HEK293 (cell line): ENCODE results near the gene ACP1.

Experiments used
- EGR2 ChIP-seq: fragments of 450-650 bp; formaldehyde crosslinking; IDR thresholded peaks from 2 replicates; pipeline ENCODE4 v1.5.1; 2016; ENCODE audit warnings: low read depth, missing biosample characterization, missing genetic modification characterization
- KLF16 ChIP-seq: fragments of 450-650 bp; formaldehyde crosslinking; IDR thresholded peaks from 2 replicates; pipeline ENCODE4 v1.5.1; 2017; ENCODE audit warnings: missing biosample characterization, missing genetic modification characterization
- OVOL3 ChIP-seq: fragments of 450-650 bp; formaldehyde crosslinking; IDR thresholded peaks from 2 replicates; pipeline ENCODE4 v1.5.1; 2016; ENCODE audit warnings: missing biosample characterization, missing genetic modification characterization
- ZNF530 ChIP-seq: fragments of 450-650 bp; formaldehyde crosslinking; IDR thresholded peaks from 2 replicates; pipeline ENCODE4 v1.5.1; 2016; ENCODE audit warnings: low read depth, missing biosample characterization, missing genetic modification characterization
- TF ChIP-seq, protein P1 (sequence below): fragments of 450-650 bp; formaldehyde crosslinking; IDR thresholded peaks from 2 replicates; pipeline ENCODE4 v1.5.1; 2016; ENCODE audit warnings: missing biosample characterization, missing genetic modification characterization
- TF ChIP-seq, protein P2 (sequence below): fragments of 450-650 bp; formaldehyde crosslinking; IDR thresholded peaks from 2 replicates; pipeline ENCODE4 v1.5.1; 2016; ENCODE audit warnings: missing biosample characterization, missing genetic modification characterization
- TF ChIP-seq, protein P3 (sequence below): fragments of 450-650 bp; formaldehyde crosslinking; conservative IDR thresholded peaks from 2 replicates; pipeline ENCODE4 v1.5.1; 2016; ENCODE audit warnings: low read depth, missing biosample characterization, missing genetic modification characterization
- TF ChIP-seq, protein P4 (sequence below): fragments of 450-650 bp; formaldehyde crosslinking; IDR thresholded peaks from 2 replicates; pipeline ENCODE4 v1.5.1; 2016; ENCODE audit warnings: missing biosample characterization, missing genetic modification characterization
- TF ChIP-seq, protein P5 (sequence below): fragments of 450-650 bp; formaldehyde crosslinking; IDR thresholded peaks from 2 replicates; pipeline ENCODE4 v1.5.1; 2016; ENCODE audit warnings: missing biosample characterization, missing genetic modification characterization, low read depth
- TF ChIP-seq, protein P6 (sequence below): fragments of 450-650 bp; formaldehyde crosslinking; IDR thresholded peaks from 2 replicates; pipeline ENCODE4 v1.5.1; 2017; ENCODE audit warnings: missing biosample characterization, mild to moderate bottlenecking, missing genetic modification characterization, moderate library complexity

DNA sequence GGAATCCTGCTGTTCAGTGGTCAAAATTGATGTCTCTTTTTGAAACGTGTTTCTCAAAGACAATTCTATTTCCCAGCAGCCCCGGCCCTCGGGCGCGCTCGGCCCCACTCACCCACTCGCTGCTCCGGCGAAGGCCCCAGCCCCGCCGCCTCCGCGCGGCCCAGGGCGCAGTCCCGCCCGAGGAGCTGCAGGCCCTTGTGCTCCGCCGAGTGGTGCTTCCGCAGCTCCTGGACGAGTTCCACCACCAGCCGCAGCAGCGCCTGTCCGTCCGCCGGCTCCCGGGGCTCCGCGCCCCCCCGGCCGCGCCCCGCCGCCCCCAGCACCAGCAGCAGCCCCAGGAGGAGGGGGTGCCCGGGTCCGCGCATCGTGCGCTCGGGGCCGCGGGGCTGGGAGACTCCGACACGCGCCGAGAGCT is 22.7 kb downstream of the ACP1 start:
- TF ChIP-seq, protein P1, sequence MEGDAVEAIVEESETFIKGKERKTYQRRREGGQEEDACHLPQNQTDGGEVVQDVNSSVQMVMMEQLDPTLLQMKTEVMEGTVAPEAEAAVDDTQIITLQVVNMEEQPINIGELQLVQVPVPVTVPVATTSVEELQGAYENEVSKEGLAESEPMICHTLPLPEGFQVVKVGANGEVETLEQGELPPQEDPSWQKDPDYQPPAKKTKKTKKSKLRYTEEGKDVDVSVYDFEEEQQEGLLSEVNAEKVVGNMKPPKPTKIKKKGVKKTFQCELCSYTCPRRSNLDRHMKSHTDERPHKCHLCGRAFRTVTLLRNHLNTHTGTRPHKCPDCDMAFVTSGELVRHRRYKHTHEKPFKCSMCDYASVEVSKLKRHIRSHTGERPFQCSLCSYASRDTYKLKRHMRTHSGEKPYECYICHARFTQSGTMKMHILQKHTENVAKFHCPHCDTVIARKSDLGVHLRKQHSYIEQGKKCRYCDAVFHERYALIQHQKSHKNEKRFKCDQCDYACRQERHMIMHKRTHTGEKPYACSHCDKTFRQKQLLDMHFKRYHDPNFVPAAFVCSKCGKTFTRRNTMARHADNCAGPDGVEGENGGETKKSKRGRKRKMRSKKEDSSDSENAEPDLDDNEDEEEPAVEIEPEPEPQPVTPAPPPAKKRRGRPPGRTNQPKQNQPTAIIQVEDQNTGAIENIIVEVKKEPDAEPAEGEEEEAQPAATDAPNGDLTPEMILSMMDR = no peak
- TF ChIP-seq EGR2 (tag by site-specific recombination) (no peak), ZNF530 (tag by site-specific recombination) (no peak), OVOL3 (tag by site-specific recombination) (no peak), KLF16 (tag by site-specific recombination) (no peak)
- TF ChIP-seq, protein P2, sequence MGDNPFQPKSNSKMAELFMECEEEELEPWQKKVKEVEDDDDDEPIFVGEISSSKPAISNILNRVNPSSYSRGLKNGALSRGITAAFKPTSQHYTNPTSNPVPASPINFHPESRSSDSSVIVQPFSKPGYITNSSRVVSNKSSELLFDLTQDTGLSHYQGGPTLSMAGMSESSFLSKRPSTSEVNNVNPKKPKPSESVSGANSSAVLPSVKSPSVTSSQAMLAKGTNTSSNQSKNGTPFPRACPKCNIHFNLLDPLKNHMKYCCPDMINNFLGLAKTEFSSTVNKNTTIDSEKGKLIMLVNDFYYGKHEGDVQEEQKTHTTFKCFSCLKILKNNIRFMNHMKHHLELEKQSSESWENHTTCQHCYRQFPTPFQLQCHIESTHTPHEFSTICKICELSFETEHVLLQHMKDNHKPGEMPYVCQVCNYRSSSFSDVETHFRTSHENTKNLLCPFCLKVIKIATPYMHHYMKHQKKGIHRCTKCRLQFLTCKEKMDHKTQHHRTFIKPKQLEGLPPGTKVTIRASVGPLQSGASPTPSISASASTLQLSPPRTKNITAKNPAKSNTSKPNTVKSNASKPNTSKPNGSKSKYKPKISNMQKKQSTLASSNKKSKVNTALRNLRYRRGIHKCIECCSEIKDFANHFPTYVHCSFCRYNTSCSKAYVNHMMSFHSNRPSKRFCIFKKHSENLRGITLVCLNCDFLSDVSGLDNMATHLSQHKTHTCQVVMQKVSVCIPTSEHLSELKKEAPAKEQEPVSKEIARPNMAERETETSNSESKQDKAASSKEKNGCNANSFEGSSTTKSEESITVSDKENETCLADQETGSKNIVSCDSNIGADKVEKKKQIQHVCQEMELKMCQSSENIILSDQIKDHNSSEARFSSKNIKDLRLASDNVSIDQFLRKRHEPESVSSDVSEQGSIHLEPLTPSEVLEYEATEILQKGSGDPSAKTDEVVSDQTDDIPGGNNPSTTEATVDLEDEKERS (tag by site-specific recombination) = no peak
- TF ChIP-seq, protein P3, sequence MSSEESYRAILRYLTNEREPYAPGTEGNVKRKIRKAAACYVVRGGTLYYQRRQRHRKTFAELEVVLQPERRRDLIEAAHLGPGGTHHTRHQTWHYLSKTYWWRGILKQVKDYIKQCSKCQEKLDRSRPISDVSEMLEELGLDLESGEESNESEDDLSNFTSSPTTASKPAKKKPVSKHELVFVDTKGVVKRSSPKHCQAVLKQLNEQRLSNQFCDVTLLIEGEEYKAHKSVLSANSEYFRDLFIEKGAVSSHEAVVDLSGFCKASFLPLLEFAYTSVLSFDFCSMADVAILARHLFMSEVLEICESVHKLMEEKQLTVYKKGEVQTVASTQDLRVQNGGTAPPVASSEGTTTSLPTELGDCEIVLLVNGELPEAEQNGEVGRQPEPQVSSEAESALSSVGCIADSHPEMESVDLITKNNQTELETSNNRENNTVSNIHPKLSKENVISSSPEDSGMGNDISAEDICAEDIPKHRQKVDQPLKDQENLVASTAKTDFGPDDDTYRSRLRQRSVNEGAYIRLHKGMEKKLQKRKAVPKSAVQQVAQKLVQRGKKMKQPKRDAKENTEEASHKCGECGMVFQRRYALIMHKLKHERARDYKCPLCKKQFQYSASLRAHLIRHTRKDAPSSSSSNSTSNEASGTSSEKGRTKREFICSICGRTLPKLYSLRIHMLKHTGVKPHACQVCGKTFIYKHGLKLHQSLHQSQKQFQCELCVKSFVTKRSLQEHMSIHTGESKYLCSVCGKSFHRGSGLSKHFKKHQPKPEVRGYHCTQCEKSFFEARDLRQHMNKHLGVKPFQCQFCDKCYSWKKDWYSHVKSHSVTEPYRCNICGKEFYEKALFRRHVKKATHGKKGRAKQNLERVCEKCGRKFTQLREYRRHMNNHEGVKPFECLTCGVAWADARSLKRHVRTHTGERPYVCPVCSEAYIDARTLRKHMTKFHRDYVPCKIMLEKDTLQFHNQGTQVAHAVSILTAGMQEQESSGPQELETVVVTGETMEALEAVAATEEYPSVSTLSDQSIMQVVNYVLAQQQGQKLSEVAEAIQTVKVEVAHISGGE (tag by site-specific recombination) = no peak
- TF ChIP-seq, protein P4, sequence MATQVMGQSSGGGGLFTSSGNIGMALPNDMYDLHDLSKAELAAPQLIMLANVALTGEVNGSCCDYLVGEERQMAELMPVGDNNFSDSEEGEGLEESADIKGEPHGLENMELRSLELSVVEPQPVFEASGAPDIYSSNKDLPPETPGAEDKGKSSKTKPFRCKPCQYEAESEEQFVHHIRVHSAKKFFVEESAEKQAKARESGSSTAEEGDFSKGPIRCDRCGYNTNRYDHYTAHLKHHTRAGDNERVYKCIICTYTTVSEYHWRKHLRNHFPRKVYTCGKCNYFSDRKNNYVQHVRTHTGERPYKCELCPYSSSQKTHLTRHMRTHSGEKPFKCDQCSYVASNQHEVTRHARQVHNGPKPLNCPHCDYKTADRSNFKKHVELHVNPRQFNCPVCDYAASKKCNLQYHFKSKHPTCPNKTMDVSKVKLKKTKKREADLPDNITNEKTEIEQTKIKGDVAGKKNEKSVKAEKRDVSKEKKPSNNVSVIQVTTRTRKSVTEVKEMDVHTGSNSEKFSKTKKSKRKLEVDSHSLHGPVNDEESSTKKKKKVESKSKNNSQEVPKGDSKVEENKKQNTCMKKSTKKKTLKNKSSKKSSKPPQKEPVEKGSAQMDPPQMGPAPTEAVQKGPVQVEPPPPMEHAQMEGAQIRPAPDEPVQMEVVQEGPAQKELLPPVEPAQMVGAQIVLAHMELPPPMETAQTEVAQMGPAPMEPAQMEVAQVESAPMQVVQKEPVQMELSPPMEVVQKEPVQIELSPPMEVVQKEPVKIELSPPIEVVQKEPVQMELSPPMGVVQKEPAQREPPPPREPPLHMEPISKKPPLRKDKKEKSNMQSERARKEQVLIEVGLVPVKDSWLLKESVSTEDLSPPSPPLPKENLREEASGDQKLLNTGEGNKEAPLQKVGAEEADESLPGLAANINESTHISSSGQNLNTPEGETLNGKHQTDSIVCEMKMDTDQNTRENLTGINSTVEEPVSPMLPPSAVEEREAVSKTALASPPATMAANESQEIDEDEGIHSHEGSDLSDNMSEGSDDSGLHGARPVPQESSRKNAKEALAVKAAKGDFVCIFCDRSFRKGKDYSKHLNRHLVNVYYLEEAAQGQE (tag by site-specific recombination) = no peak
- TF ChIP-seq, protein P5, sequence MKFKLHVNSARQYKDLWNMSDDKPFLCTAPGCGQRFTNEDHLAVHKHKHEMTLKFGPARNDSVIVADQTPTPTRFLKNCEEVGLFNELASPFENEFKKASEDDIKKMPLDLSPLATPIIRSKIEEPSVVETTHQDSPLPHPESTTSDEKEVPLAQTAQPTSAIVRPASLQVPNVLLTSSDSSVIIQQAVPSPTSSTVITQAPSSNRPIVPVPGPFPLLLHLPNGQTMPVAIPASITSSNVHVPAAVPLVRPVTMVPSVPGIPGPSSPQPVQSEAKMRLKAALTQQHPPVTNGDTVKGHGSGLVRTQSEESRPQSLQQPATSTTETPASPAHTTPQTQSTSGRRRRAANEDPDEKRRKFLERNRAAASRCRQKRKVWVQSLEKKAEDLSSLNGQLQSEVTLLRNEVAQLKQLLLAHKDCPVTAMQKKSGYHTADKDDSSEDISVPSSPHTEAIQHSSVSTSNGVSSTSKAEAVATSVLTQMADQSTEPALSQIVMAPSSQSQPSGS (tag by site-specific recombination) = no peak
- TF ChIP-seq, protein P6, sequence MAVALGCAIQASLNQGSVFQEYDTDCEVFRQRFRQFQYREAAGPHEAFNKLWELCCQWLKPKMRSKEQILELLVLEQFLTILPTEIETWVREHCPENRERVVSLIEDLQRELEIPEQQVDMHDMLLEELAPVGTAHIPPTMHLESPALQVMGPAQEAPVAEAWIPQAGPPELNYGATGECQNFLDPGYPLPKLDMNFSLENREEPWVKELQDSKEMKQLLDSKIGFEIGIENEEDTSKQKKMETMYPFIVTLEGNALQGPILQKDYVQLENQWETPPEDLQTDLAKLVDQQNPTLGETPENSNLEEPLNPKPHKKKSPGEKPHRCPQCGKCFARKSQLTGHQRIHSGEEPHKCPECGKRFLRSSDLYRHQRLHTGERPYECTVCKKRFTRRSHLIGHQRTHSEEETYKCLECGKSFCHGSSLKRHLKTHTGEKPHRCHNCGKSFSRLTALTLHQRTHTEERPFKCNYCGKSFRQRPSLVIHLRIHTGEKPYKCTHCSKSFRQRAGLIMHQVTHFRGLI = no peak
